Measurements from ENCODE around the gene EFEMP1.

EFEMP1 gene

GRCh38 chr2:55952415-55952814 is 28.8 kb upstream of the EFEMP1 start:
- peaks cover 18% of the 10 kb centered on the region for H3K27me3 ChIP-seq (ENCODE audit: control insufficient read depth, insufficient read depth, low read length)
- no peak overlapping the region for H3K4me3 ChIP-seq (ENCODE audit: low read length)
- H3K36me3 ChIP-seq (ENCODE audit: control insufficient read depth, insufficient read depth, low read length), result no peaks in the 10 kb centered on the region
- H3K9ac ChIP-seq (ENCODE audit: low read length), result no peak overlapping the region
- no peaks in the 10 kb centered on the region for H3K4me1 ChIP-seq (ENCODE audit: control insufficient read depth, insufficient read depth, low read length)
- H3K9me3 ChIP-seq (ENCODE audit: control insufficient read depth, low read length), result no peaks in the 10 kb centered on the region

- Histone ChIP-seq H3K4me1 (ENCODE audit: control insufficient read depth, insufficient read depth, low read length) (no peaks in the 10 kb centered on the region), H3K9ac (ENCODE audit: low read length) (no peak overlapping the region), H3K4me3 (ENCODE audit: low read length) (no peak overlapping the region), H3K9me3 (ENCODE audit: control insufficient read depth, low read length) (no peaks in the 10 kb centered on the region), H3K27me3 (ENCODE audit: control insufficient read depth, insufficient read depth, low read length) (peaks cover 18% of the 10 kb centered on the region), H3K36me3 (ENCODE audit: control insufficient read depth, insufficient read depth, low read length) (no peaks in the 10 kb centered on the region)
Measured at GRCh38 chr2:55951533-55951932, 28.0 kb upstream of the EFEMP1 start.

- H3K4me3 ChIP-seq (ENCODE audit: low read length), result no peak overlapping the region
- no peaks in the 10 kb centered on the region for H3K4me1 ChIP-seq (ENCODE audit: control insufficient read depth, insufficient read depth, low read length)
- H3K27me3 ChIP-seq (ENCODE audit: control insufficient read depth, insufficient read depth, low read length), result peaks cover 21% of the 10 kb centered on the region
- H3K36me3 ChIP-seq (ENCODE audit: control insufficient read depth, insufficient read depth, low read length), result no peaks in the 10 kb centered on the region
- H3K9me3 ChIP-seq (ENCODE audit: control insufficient read depth, low read length), result no peaks in the 10 kb centered on the region
- H3K9ac ChIP-seq (ENCODE audit: low read length), result no peak overlapping the region
Measured at GRCh38 chr2:55949613-55950012, 26.0 kb upstream of the EFEMP1 start.

DNA sequence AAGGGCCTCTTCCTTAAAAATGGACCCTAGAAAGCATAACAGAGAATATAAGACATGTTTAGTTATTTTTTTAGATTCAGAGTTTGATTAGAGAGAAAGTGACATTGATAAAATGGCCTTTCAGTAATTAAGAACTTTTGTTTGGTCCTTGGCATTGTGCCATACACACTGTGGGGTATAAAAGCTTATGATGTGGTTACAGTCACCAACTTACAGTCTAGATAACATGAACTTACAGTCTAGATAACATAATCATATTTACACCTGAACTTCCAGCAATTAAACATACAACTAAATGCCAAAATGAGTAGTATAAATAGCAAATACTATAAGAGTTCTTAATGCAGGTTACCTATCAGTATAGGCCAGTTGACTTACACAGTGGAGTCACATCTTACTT is 25.6 kb upstream of the EFEMP1 start:
- Histone ChIP-seq H3K9me3 (ENCODE audit: control insufficient read depth, low read length) (no peaks in the 10 kb centered on the region), H3K36me3 (ENCODE audit: control insufficient read depth, insufficient read depth, low read length) (no peaks in the 10 kb centered on the region), H3K9ac (ENCODE audit: low read length) (no peak overlapping the region), H3K27me3 (ENCODE audit: control insufficient read depth, insufficient read depth, low read length) (peaks cover 21% of the 10 kb centered on the region), H3K4me1 (ENCODE audit: control insufficient read depth, insufficient read depth, low read length) (no peaks in the 10 kb centered on the region), H3K4me3 (ENCODE audit: low read length) (no peak overlapping the region)

- peaks cover 21% of the 10 kb centered on the region for H3K27me3 ChIP-seq (ENCODE audit: control insufficient read depth, insufficient read depth, low read length)
- H3K9me3 ChIP-seq (ENCODE audit: control insufficient read depth, low read length), result no peaks in the 10 kb centered on the region
- H3K9ac ChIP-seq (ENCODE audit: low read length), result no peak overlapping the region
- no peaks in the 10 kb centered on the region for H3K36me3 ChIP-seq (ENCODE audit: control insufficient read depth, insufficient read depth, low read length)
- H3K4me3 ChIP-seq (ENCODE audit: low read length), result no peak overlapping the region
- no peaks in the 10 kb centered on the region for H3K4me1 ChIP-seq (ENCODE audit: control insufficient read depth, insufficient read depth, low read length)
Measured at GRCh38 chr2:55948176-55948923, 24.8 kb upstream of the EFEMP1 start.

DNA sequence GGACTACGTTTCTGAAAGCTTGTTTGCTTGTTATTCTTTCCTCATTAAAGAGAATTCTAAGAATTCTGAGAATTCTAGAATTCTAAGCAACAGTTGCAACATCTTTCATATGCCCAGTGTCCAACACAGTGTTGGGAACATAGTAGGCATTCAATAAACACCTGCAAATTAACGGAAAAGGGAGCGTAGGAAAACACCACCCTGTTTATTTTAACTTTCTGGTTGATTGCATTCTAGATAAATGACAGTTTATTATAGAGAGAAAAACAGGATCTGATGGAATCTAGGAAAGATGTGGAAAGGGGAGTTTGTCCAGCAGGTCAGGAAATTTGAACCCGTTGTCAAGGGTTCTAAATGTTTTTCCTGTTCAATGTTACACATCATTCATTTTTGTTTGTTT is 24.2 kb upstream of the EFEMP1 start:
- Histone ChIP-seq H3K4me3 (ENCODE audit: low read length) (no peak overlapping the region), H3K9ac (ENCODE audit: low read length) (no peak overlapping the region)

DNA sequence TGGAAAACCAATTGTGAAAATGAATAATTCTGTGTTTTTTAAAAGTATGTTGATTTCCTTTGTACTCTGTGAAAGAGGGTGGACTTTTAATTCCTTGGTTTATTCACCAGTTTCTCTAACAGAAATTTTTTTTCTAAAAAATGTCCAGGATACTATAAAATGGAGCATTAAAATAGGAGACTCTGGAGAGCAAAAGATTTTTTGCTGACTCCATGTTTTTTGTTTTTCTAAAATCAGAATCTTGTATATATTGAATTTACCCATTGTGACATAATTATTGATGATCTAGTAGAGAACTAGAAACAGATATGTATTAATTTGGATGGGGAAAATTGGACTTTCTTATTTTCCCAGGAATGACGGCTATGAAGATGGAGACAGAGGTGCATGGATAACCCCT is 23.2 kb upstream of the EFEMP1 start:
- H3K36me3 ChIP-seq (ENCODE audit: control insufficient read depth, insufficient read depth, low read length), result no peaks in the 10 kb centered on the region
- H3K9me3 ChIP-seq (ENCODE audit: control insufficient read depth, low read length), result no peaks in the 10 kb centered on the region
- no peaks in the 10 kb centered on the region for H3K4me1 ChIP-seq (ENCODE audit: control insufficient read depth, insufficient read depth, low read length)
- H3K9ac ChIP-seq (ENCODE audit: low read length), result no peak overlapping the region
- H3K4me3 ChIP-seq (ENCODE audit: low read length), result no peak overlapping the region
- H3K27me3 ChIP-seq (ENCODE audit: control insufficient read depth, insufficient read depth, low read length), result peaks cover 9% of the 10 kb centered on the region

More for the DNA sequence above, 24.2 kb upstream of the EFEMP1 start:
- no peaks in the 10 kb centered on the region for H3K9me3 ChIP-seq (ENCODE audit: control insufficient read depth, low read length)
- H3K36me3 ChIP-seq (ENCODE audit: control insufficient read depth, insufficient read depth, low read length), result no peaks in the 10 kb centered on the region
- H3K4me1 ChIP-seq (ENCODE audit: control insufficient read depth, insufficient read depth, low read length), result no peaks in the 10 kb centered on the region
- H3K27me3 ChIP-seq (ENCODE audit: control insufficient read depth, insufficient read depth, low read length), result peaks cover 19% of the 10 kb centered on the region

DNA sequence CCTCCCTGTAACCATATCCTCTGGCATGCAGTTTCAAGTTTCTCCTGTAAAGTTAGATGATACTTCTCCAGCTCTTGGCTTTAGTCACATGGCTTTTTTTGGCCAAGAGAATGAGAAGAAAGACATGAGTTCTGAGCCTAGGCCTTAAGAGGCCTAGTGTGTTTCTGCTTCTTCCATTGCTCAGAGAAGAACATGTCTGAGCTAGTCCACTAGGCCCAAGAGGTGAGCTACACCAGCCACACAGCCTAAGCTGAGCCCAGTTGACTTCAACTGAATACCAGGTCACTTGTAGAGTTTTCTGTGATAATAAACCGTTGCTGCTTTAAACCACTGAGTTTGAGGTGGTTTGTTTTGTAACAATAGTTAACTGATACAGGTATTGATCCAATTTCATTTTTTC is 19.9 kb upstream of the EFEMP1 start:
- no peaks in the 10 kb centered on the region for H3K4me1 ChIP-seq (ENCODE audit: control insufficient read depth, insufficient read depth, low read length)
- no peaks in the 10 kb centered on the region for H3K9me3 ChIP-seq (ENCODE audit: control insufficient read depth, low read length)
- peaks cover 3% of the 10 kb centered on the region for H3K27me3 ChIP-seq (ENCODE audit: control insufficient read depth, insufficient read depth, low read length)
- H3K4me3 ChIP-seq (ENCODE audit: low read length), result no peak overlapping the region
- no peaks in the 10 kb centered on the region for H3K36me3 ChIP-seq (ENCODE audit: control insufficient read depth, insufficient read depth, low read length)
- no peak overlapping the region for H3K9ac ChIP-seq (ENCODE audit: low read length)

DNA sequence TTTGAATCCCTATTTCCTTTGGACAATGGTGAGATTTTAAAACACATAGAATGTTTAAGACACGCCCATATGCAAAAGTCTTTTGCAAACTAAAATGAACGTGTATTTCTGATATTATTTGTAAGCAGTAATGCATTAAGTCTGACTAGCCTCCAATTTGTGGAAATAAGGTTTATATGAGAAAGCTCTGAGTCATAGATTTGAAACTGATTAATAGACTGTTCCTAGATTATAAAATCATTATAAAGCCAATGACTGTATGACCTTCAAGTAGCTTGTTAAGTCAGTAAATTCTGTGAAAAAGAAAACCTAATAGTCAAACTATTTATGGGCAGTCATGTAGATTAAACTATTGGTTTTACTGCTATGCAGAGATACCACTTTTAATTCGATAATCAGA is 12.8 kb upstream of the EFEMP1 start:
- H3K4me3 ChIP-seq (ENCODE audit: low read length), result no peak overlapping the region
- no peaks in the 10 kb centered on the region for H3K4me1 ChIP-seq (ENCODE audit: control insufficient read depth, insufficient read depth, low read length)
- no peaks in the 10 kb centered on the region for H3K36me3 ChIP-seq (ENCODE audit: control insufficient read depth, insufficient read depth, low read length)
- no peak overlapping the region for H3K9ac ChIP-seq (ENCODE audit: low read length)
- H3K9me3 ChIP-seq (ENCODE audit: control insufficient read depth, low read length), result no peaks in the 10 kb centered on the region
- H3K27me3 ChIP-seq (ENCODE audit: control insufficient read depth, insufficient read depth, low read length), result no peaks in the 10 kb centered on the region

DNA sequence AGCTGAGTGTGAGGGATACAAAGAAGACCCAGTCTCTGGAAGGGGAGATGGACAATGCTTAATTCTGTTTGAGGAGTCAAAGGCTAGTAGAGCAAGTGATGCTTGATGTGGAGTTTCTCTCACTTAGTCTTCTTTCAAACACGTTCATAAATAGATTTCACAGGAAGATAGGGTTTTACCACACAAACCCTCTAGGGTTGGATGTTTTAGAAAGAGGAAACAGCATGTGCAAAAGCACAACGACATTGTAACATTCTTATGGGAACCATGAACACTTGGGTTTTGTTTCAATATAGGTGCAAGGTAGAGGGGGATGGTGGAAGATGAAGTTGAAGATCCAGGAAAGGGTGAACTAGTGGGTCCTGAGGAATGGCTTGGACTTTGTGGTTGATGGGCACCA is 10.8 kb upstream of the EFEMP1 start:
- Histone ChIP-seq H3K9me3 (ENCODE audit: control insufficient read depth, low read length) (no peaks in the 10 kb centered on the region), H3K27me3 (ENCODE audit: control insufficient read depth, insufficient read depth, low read length) (no peaks in the 10 kb centered on the region), H3K4me1 (ENCODE audit: control insufficient read depth, insufficient read depth, low read length) (no peaks in the 10 kb centered on the region), H3K9ac (ENCODE audit: low read length) (no peak overlapping the region), H3K4me3 (ENCODE audit: low read length) (no peak overlapping the region), H3K36me3 (ENCODE audit: control insufficient read depth, insufficient read depth, low read length) (no peaks in the 10 kb centered on the region)

GRCh38 chr2:55932843-55933242 is 9.3 kb upstream of the EFEMP1 start:
- no peak overlapping the region for H3K9ac ChIP-seq (ENCODE audit: low read length)
- no peak overlapping the region for H3K4me3 ChIP-seq (ENCODE audit: low read length)
- H3K4me1 ChIP-seq (ENCODE audit: control insufficient read depth, insufficient read depth, low read length), result no peaks in the 10 kb centered on the region
- H3K27me3 ChIP-seq (ENCODE audit: control insufficient read depth, insufficient read depth, low read length), result no peaks in the 10 kb centered on the region
- no peaks in the 10 kb centered on the region for H3K36me3 ChIP-seq (ENCODE audit: control insufficient read depth, insufficient read depth, low read length)
- no peaks in the 10 kb centered on the region for H3K9me3 ChIP-seq (ENCODE audit: control insufficient read depth, low read length)

DNA sequence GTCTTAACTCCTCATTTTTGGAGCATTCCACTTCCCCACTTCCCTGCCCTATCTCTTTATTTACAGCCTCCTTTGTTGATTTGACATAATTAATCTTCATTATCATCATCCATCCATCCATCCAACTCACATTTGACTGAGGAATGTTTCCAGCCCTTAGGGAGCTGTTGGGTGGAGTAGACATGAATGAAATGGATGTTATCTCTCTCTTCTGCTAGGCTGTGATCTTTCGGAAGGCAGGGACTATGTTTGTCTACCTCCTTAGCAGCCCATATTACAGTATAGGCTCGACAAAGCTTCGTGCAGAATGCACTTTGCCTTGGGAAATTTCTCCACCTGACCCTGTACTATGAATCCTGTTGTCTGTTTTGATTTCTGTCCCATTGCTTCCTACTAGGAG is 7.7 kb upstream of the EFEMP1 start:
- peaks cover 2% of the 10 kb centered on the region for H3K27me3 ChIP-seq (ENCODE audit: control insufficient read depth, insufficient read depth, low read length)
- no peak overlapping the region for H3K9ac ChIP-seq (ENCODE audit: low read length)
- H3K4me3 ChIP-seq (ENCODE audit: low read length), result no peak overlapping the region

GRCh38 chr2:55929476-55929875 is 5.9 kb upstream of the EFEMP1 start:
- Histone ChIP-seq H3K36me3 (ENCODE audit: control insufficient read depth, insufficient read depth, low read length) (no peaks in the 10 kb centered on the region), H3K4me1 (ENCODE audit: control insufficient read depth, insufficient read depth, low read length) (no peaks in the 10 kb centered on the region), H3K9ac (ENCODE audit: low read length) (no peak overlapping the region), H3K27me3 (ENCODE audit: control insufficient read depth, insufficient read depth, low read length) (peaks cover 15% of the 10 kb centered on the region), H3K9me3 (ENCODE audit: control insufficient read depth, low read length) (no peaks in the 10 kb centered on the region), H3K4me3 (ENCODE audit: low read length) (no peak overlapping the region)

More for the DNA sequence above, 7.7 kb upstream of the EFEMP1 start:
- no peaks in the 10 kb centered on the region for H3K36me3 ChIP-seq (ENCODE audit: control insufficient read depth, insufficient read depth, low read length)
- no peaks in the 10 kb centered on the region for H3K9me3 ChIP-seq (ENCODE audit: control insufficient read depth, low read length)
- H3K4me1 ChIP-seq (ENCODE audit: control insufficient read depth, insufficient read depth, low read length), result no peaks in the 10 kb centered on the region

Data from mucosa of stomach (tissue), 1 donor.